HepG2 (cell line): ENCODE results near the gene PIGC. TPM values are rescaled to one million over a fixed set of nuclear protein-coding genes. Genes with fewer than 3 reads are reported as not detected.
A peak's percentile ranks its signal among the peaks of the same experiment; 100 is the strongest.

Experiments used
- DNMT1 ChIP-seq: sonication (generic); formaldehyde crosslinking; IDR thresholded peaks from 2 replicates; pipeline ENCODE4 v1.5.1; 2020; ENCODE audit warnings: mild to moderate bottlenecking, missing genetic modification reagents
- DNMT3B ChIP-seq: conservative IDR thresholded peaks from 2 replicates; pipeline ENCODE4 v1.6.1; 2016; ENCODE audit warnings: missing biosample characterization, control low read depth
- EZH2 ChIP-seq: conservative IDR thresholded peaks from 2 replicates; pipeline ENCODE4 v1.6.1; 2012; ENCODE audit warnings: mild to moderate bottlenecking, low read depth, low read length, moderate library complexity
- FLYWCH1 ChIP-seq: sonication (generic); formaldehyde crosslinking; IDR thresholded peaks from 2 replicates; pipeline ENCODE4 v1.8.1; 2023; ENCODE audit warnings: mild to moderate bottlenecking, missing genetic modification reagents
- HOXA5 ChIP-seq: sonication (generic); formaldehyde crosslinking; IDR thresholded peaks from 2 replicates; pipeline ENCODE4 v1.4.0; 2020; ENCODE audit warnings: missing genetic modification reagents
- JDP2 ChIP-seq: sonication (generic); formaldehyde crosslinking; IDR thresholded peaks from 2 replicates; pipeline ENCODE4 v1.8.1; 2022; ENCODE audit warnings: missing genetic modification reagents, borderline replicate concordance
- KLF16 ChIP-seq, 2 experiments: sonication (generic) in 1 of 2; formaldehyde crosslinking in 1 of 2; IDR thresholded peaks; 2 replicates each; pipeline versions ENCODE4 v1.6.1 to v1.8.0; 2016 to 2023; ENCODE audit warnings: missing genetic modification reagents in 2 of 2, missing compliant biosample characterization in 1 of 2
- KMT2A ChIP-seq: sonication (generic); formaldehyde crosslinking; IDR thresholded peaks from 2 replicates; pipeline ENCODE4 v1.4.0; 2020; ENCODE audit warnings: missing genetic modification reagents
- MTA1 ChIP-seq: sonication (generic); formaldehyde crosslinking; IDR thresholded peaks from 2 replicates; pipeline ENCODE4 v1.4.0; 2020; ENCODE audit warnings: missing genetic modification reagents, mild to moderate bottlenecking, borderline replicate concordance
- NBN ChIP-seq: fragments of 450-650 bp; conservative IDR thresholded peaks from 2 replicates; pipeline ENCODE4 v1.6.1; 2017
- NFATC3 ChIP-seq: sonication (generic); formaldehyde crosslinking; IDR thresholded peaks from 2 replicates; pipeline ENCODE4 v1.5.1; 2020; ENCODE audit warnings: mild to moderate bottlenecking, missing genetic modification reagents
- REPIN1 ChIP-seq: sonication (generic); formaldehyde crosslinking; IDR thresholded peaks from 2 replicates; pipeline ENCODE4 v1.8.0; 2022; ENCODE audit warnings: missing genetic modification reagents, low read depth, mild to moderate bottlenecking, borderline replicate concordance
- SMAD9 ChIP-seq: sonication (generic); formaldehyde crosslinking; IDR thresholded peaks from 2 replicates; pipeline ENCODE4 v1.5.1; 2020; ENCODE audit warnings: mild to moderate bottlenecking, missing genetic modification reagents
- ZFX ChIP-seq: sonication (generic); formaldehyde crosslinking; IDR thresholded peaks from 2 replicates; pipeline ENCODE4 v1.4.0; 2020; ENCODE audit warnings: mild to moderate bottlenecking, low read depth, missing genetic modification reagents, moderate library complexity
- ZKSCAN8 ChIP-seq: IDR thresholded peaks from 2 replicates; pipeline ENCODE4 v1.6.1; 2016; ENCODE audit warnings: borderline replicate concordance, missing genetic modification reagents, missing compliant biosample characterization
- ZNF564 ChIP-seq: sonication (generic); formaldehyde crosslinking; IDR thresholded peaks from 2 replicates; pipeline ENCODE4 v1.8.1; 2023; ENCODE audit warnings: mild to moderate bottlenecking, missing genetic modification reagents
- ZNF569 ChIP-seq: sonication (generic); formaldehyde crosslinking; IDR thresholded peaks from 2 replicates; pipeline ENCODE4 v1.5.0; 2020; ENCODE audit warnings: mild to moderate bottlenecking, missing genetic modification reagents, moderate library complexity, borderline replicate concordance
- ZNF644 ChIP-seq: IDR thresholded peaks from 2 replicates; pipeline ENCODE4 v1.6.1; 2016; ENCODE audit warnings: low read depth
- polyA plus RNA-seq, 8 experiments: library from polyadenylated mRNA; depleted of rRNA in 3 of 8; stranded (reverse) in 7 of 8; unstranded in 1 of 8; fragments of >200 nt; fragmentation: Illumina TruSeq in 4 of 8; extraction: Trizol in 4 of 8; gene quantifications; 2 replicates each; pipeline versions ENCODE4 v1.2.1 to v1.2.3, GENCODE V29; 2011 to 2016; ENCODE audit warnings: low read depth in 4 of 8, missing spikeins in 1 of 8, mixed read lengths in 1 of 8; ENCODE audit not compliant: insufficient read depth in 1 of 8
- total RNA-seq, 5 experiments: library from RNA; depleted of rRNA; stranded (reverse); fragments of >200 nt; fragmentation: Illumina TruSeq; extraction: Trizol; gene quantifications; 2 replicates each; pipeline ENCODE4 v1.2.3, GENCODE V29; 2016; ENCODE audit warnings: low read depth in 1 of 5
- TF ChIP-seq, protein P1 (sequence below): sonication (generic); formaldehyde crosslinking; IDR thresholded peaks from 2 replicates; pipeline ENCODE4 v1.4.0; 2020; ENCODE audit warnings: missing genetic modification reagents, mild to moderate bottlenecking, borderline replicate concordance
- TF ChIP-seq, protein P2 (sequence below): sonication (generic); formaldehyde crosslinking; conservative IDR thresholded peaks from 2 replicates; pipeline ENCODE4 v1.4.0; 2020; ENCODE audit warnings: missing genetic modification reagents
- TF ChIP-seq, protein P3 (sequence below): IDR thresholded peaks from 2 replicates; pipeline ENCODE4 v1.6.1; 2012; ENCODE audit warnings: inconsistent platforms
- TF ChIP-seq, protein P4 (sequence below): sonication (generic); formaldehyde crosslinking; IDR thresholded peaks from 2 replicates; pipeline ENCODE4 v1.4.0; 2020; ENCODE audit warnings: missing genetic modification reagents
- TF ChIP-seq, protein P5 (sequence below): fragments of 450-650 bp; IDR thresholded peaks from 2 replicates; pipeline ENCODE4 v1.6.1; 2016
- TF ChIP-seq, protein P6 (sequence below): sonication (generic); formaldehyde crosslinking; IDR thresholded peaks from 2 replicates; pipeline ENCODE4 v1.5.0; 2020; ENCODE audit warnings: missing genetic modification reagents
- TF ChIP-seq, protein P7 (sequence below): sonication (generic); formaldehyde crosslinking; IDR thresholded peaks from 2 replicates; pipeline ENCODE4 v1.4.0; 2020; ENCODE audit warnings: mild to moderate bottlenecking, missing genetic modification reagents

Gene PIGC
- total and polyA plus RNA-seq, 2 of the 13 experiments (the other 11 are each of a cell fraction or from before 2014, with no cell fraction given) = 26.7 to 29.5 TPM

DNA sequence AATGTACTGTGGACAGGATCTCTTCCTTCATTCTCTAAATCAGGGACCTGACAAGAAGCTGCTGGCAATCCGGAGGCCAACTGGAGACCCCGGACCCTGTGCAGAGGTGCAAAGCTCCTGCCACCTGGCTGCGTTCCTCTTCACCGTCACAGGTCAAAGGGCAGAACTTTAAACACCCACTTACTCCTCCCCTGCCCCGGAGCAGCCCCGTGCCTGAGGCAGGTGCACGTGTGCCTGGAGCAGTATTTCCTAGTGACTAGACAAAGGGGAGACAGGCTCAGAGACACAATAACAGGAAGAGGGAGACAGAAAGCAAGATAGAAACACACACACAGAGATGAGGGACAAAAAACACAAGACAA lies 6.6 kb upstream of the PIGC start (continued):
- TF ChIP-seq REPIN1 (CRISPR knock-in tag) (no peak), ZNF564 (CRISPR knock-in tag) (no peak), ZFX (CRISPR knock-in tag) (no peak), JDP2 (CRISPR knock-in tag) (no peak), DNMT3B (no peak), DNMT1 (CRISPR knock-in tag) (no peak), KMT2A (CRISPR knock-in tag) (0 out of 2 replicates have a peak, but pooled peaks have one; percentile 11), ZNF569 (CRISPR knock-in tag) (no peak), ZKSCAN8 (CRISPR knock-in tag) (no peak), FLYWCH1 (CRISPR knock-in tag) (no peak), SMAD9 (no peak), NBN (no peak), KLF16 (CRISPR knock-in tag; IDR thresholded peaks at IDR 0.05) (no peak), MTA1 (peak; percentile 55; the same call in 1 of the 2 replicates), ZNF644 (CRISPR knock-in tag) (0 out of 2 replicates have a peak, but pooled peaks have one; percentile 21), NFATC3 (CRISPR knock-in tag) (no peak), EZH2 (no peak), HOXA5 (CRISPR knock-in tag) (no peak)
- TF ChIP-seq, protein P1, sequence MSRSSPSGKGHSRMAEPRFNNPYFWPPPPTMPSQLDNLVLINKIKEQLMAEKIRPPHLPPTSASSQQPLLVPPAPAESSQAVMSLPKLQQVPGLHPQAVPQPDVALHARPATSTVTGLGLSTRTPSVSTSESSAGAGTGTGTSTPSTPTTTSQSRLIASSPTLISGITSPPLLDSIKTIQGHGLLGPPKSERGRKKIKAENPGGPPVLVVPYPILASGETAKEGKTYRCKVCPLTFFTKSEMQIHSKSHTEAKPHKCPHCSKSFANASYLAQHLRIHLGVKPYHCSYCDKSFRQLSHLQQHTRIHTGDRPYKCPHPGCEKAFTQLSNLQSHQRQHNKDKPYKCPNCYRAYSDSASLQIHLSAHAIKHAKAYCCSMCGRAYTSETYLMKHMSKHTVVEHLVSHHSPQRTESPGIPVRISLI (CRISPR knock-in tag) = peak; percentile 4; the same call in 1 of the 2 replicates
- TF ChIP-seq, protein P2, sequence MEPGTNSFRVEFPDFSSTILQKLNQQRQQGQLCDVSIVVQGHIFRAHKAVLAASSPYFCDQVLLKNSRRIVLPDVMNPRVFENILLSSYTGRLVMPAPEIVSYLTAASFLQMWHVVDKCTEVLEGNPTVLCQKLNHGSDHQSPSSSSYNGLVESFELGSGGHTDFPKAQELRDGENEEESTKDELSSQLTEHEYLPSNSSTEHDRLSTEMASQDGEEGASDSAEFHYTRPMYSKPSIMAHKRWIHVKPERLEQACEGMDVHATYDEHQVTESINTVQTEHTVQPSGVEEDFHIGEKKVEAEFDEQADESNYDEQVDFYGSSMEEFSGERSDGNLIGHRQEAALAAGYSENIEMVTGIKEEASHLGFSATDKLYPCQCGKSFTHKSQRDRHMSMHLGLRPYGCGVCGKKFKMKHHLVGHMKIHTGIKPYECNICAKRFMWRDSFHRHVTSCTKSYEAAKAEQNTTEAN (CRISPR knock-in tag) = no peak
- TF ChIP-seq, protein P3, sequence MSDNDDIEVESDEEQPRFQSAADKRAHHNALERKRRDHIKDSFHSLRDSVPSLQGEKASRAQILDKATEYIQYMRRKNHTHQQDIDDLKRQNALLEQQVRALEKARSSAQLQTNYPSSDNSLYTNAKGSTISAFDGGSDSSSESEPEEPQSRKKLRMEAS = peak; percentile 77
- TF ChIP-seq, protein P4, sequence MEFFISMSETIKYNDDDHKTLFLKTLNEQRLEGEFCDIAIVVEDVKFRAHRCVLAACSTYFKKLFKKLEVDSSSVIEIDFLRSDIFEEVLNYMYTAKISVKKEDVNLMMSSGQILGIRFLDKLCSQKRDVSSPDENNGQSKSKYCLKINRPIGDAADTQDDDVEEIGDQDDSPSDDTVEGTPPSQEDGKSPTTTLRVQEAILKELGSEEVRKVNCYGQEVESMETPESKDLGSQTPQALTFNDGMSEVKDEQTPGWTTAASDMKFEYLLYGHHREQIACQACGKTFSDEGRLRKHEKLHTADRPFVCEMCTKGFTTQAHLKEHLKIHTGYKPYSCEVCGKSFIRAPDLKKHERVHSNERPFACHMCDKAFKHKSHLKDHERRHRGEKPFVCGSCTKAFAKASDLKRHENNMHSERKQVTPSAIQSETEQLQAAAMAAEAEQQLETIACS (CRISPR knock-in tag) = no peak
- TF ChIP-seq, protein P5, sequence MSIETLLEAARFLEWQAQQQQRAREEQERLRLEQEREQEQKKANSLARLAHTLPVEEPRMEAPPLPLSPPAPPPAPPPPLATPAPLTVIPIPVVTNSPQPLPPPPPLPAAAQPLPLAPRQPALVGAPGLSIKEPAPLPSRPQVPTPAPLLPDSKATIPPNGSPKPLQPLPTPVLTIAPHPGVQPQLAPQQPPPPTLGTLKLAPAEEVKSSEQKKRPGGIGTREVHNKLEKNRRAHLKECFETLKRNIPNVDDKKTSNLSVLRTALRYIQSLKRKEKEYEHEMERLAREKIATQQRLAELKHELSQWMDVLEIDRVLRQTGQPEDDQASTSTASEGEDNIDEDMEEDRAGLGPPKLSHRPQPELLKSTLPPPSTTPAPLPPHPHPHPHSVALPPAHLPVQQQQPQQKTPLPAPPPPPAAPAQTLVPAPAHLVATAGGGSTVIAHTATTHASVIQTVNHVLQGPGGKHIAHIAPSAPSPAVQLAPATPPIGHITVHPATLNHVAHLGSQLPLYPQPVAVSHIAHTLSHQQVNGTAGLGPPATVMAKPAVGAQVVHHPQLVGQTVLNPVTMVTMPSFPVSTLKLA = no peak
- TF ChIP-seq, protein P6, sequence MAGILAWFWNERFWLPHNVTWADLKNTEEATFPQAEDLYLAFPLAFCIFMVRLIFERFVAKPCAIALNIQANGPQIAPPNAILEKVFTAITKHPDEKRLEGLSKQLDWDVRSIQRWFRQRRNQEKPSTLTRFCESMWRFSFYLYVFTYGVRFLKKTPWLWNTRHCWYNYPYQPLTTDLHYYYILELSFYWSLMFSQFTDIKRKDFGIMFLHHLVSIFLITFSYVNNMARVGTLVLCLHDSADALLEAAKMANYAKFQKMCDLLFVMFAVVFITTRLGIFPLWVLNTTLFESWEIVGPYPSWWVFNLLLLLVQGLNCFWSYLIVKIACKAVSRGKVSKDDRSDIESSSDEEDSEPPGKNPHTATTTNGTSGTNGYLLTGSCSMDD (CRISPR knock-in tag) = no peak
- TF ChIP-seq, protein P7, sequence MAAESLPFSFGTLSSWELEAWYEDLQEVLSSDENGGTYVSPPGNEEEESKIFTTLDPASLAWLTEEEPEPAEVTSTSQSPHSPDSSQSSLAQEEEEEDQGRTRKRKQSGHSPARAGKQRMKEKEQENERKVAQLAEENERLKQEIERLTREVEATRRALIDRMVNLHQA (CRISPR knock-in tag) = no peak
